Right lobe of liver (tissue), 6 donors: Measurements from ENCODE around the gene ICA1. TPM values are rescaled to one million over a fixed set of nuclear protein-coding genes. Genes with fewer than 3 reads are reported as not detected.

Experiments used
- ATAC-seq, 4 donors: fragments of 200-7000 bp; cut with Tn5 transposase; one replicate each; pipeline ENCODE4 v1.9.1; 2020; ENCODE audit warnings: mild to moderate bottlenecking in 4 of 4, moderate library complexity in 4 of 4
- DNase-seq, 3 donors: peaks; one replicate each; pipeline ENCODE4 v3.0.0-alpha.2; 2020
- H3K27ac ChIP-seq, 3 donors: fragments of 200-600 bp; one replicate each; pipeline ENCODE4 v1.8.0; 2022
- H3K27me3 ChIP-seq, 2 donors: fragments of 200-600 bp; one replicate each; pipeline ENCODE4 v1.8.0; 2022
- H3K36me3 ChIP-seq, 4 donors: fragments of 200-600 bp; sonication (generic) in 1 of 4; one replicate each; pipeline versions ENCODE4 v1.5.1 to v1.8.0; 2017 to 2022; ENCODE audit warnings: control low read depth in 1 of 4
- H3K4me1 ChIP-seq, 4 donors: fragments of 200-600 bp; sonication (generic) in 1 of 4; one replicate each; pipeline versions ENCODE4 v1.5.1 to v1.8.0; 2017 to 2022; ENCODE audit warnings: control low read depth in 1 of 4
- H3K4me3 ChIP-seq, 3 donors: fragments of 200-600 bp; one replicate each; pipeline ENCODE4 v1.8.0; 2022
- H3K9me3 ChIP-seq, 4 donors: fragments of 200-600 bp; sonication (generic) in 1 of 4; one replicate each; pipeline versions ENCODE4 v1.5.1 to v1.8.0; 2017 to 2022; ENCODE audit warnings: control low read depth in 1 of 4
- POLR2A ChIP-seq: fragments of 450-650 bp; IDR thresholded peaks from one replicate; pipeline ENCODE4 v1.6.1; 2017; ENCODE audit warnings: antibody characterized with exemption, mild to moderate bottlenecking
- whole genome bisulfite sequencing: methylation state at CpG from one replicate; pipeline ENCODE4 v1.1.6; 2018; ENCODE audit warnings: low coverage, low lambda C conversion rate; ENCODE audit not compliant: insufficient coverage; ENCODE audit errors: missing lambda C conversion rate; 5-methylcytosine and 5-hydroxymethylcytosine counted together
- intact Hi-C, 2 donors: fragments of 100-400 bp; cut with DNase I; formaldehyde crosslinking; loops; one replicate each; pipeline versions ENCODE4 v1.11.2 to v1.14.1; 2022
- total RNA-seq, 6 experiments: library from RNA; depleted of rRNA in 2 of 6; stranded (reverse); fragments of >200 nt in 2 of 6; fragmentation: NEBNext Ultra II Directional in 3 of 6; extraction: Animal tissue kit (Norgen Biotek cat#: 25700) in 3 of 6; gene quantifications; one replicate each; pipeline versions ENCODE4 v1.1.0 to v1.2.4, GENCODE V29; 2016 to 2023
- TF ChIP-seq, protein P1 (sequence below), 4 donors: fragments of 200-600 bp in 3 of 4; fragments of 450-650 bp in 1 of 4; IDR thresholded peaks; one replicate each; pipeline versions ENCODE4 v1.5.1 to v1.8.0; 2016 to 2022; ENCODE audit warnings: antibody characterized with exemption in 4 of 4, mild to moderate bottlenecking in 2 of 4
- donor health status: DM: no; HTN: yes; CAD: no.
- donor health status: DM: no; HTN: no; CAD: no.
- donor health status: DM: no; HTN: no; CAD: no.
- donor health status: DM: no; HTN: yes; CAD: no.
- donor health status: DM: no; HTN: yes; CAD: no.

ICA1 gene
- total RNA-seq, 6 experiments from 2014 or later = 0.95 to 15.0 (median 7.3) TPM

GRCh38 chr7:8136051-8136730 lies 125.8 kb downstream of the ICA1 start:
- no peak for DNase-seq
- intact Hi-C loops = no loop called here
- ATAC-seq = no peak
- no peaks in the 10 kb centered on the region for H3K9me3 ChIP-seq
- H3K4me3 ChIP-seq = no peak overlapping the region
- no peak overlapping the region for H3K27ac ChIP-seq
- TF ChIP-seq, protein P1, sequence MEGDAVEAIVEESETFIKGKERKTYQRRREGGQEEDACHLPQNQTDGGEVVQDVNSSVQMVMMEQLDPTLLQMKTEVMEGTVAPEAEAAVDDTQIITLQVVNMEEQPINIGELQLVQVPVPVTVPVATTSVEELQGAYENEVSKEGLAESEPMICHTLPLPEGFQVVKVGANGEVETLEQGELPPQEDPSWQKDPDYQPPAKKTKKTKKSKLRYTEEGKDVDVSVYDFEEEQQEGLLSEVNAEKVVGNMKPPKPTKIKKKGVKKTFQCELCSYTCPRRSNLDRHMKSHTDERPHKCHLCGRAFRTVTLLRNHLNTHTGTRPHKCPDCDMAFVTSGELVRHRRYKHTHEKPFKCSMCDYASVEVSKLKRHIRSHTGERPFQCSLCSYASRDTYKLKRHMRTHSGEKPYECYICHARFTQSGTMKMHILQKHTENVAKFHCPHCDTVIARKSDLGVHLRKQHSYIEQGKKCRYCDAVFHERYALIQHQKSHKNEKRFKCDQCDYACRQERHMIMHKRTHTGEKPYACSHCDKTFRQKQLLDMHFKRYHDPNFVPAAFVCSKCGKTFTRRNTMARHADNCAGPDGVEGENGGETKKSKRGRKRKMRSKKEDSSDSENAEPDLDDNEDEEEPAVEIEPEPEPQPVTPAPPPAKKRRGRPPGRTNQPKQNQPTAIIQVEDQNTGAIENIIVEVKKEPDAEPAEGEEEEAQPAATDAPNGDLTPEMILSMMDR (IDR thresholded peaks at IDR 0.05) = no peak
- no peak for TF ChIP-seq POLR2A
- WGBS = 66% methylated on average over 7 of the region's 12 CpGs
- peaks cover 0 to 9% (median 0%) of the 10 kb centered on the region in 4 donors for H3K4me1 ChIP-seq
- H3K27me3 ChIP-seq = no peaks in the 10 kb centered on the region
- no peaks in the 10 kb centered on the region for H3K36me3 ChIP-seq

- no peak for ATAC-seq
- H3K36me3 ChIP-seq = no peaks in the 10 kb centered on the region
- intact Hi-C loops = no loop called here
- peaks cover 0 to 2% (median 0%) of the 10 kb centered on the region in 4 donors for H3K4me1 ChIP-seq
- 96% methylated on average over 3 of the region's 3 CpGs for WGBS
- no peak for DNase-seq
- no peak for TF ChIP-seq POLR2A
- TF ChIP-seq, protein P1 (IDR thresholded peaks at IDR 0.05) = no peak
- no peak overlapping the region for H3K4me3 ChIP-seq
- H3K27me3 ChIP-seq = no peaks in the 10 kb centered on the region
- no peak overlapping the region for H3K27ac ChIP-seq
- H3K9me3 ChIP-seq = no peaks in the 10 kb centered on the region
Observed at GRCh38 chr7:8135417-8135816, 126.5 kb downstream of the ICA1 start.

- H3K9me3 ChIP-seq = no peaks in the 10 kb centered on the region
- H3K27ac ChIP-seq = no peak overlapping the region
- ATAC-seq = no peak
- H3K4me1 ChIP-seq = no peaks in the 10 kb centered on the region
- 71% methylated on average over 10 of the region's 10 CpGs for WGBS
- no peak for DNase-seq
- no peaks in the 10 kb centered on the region for H3K27me3 ChIP-seq
- TF ChIP-seq, protein P1 (IDR thresholded peaks at IDR 0.05) = no peak
- TF ChIP-seq POLR2A = no peak
- intact Hi-C loops = no loop called here
- no peaks in the 10 kb centered on the region for H3K36me3 ChIP-seq
- no peak overlapping the region for H3K4me3 ChIP-seq
Observed at GRCh38 chr7:8134089-8134733, 127.8 kb downstream of the ICA1 start.

GRCh38 chr7:8133188-8133848 lies 128.6 kb downstream of the ICA1 start:
- Histone ChIP-seq H3K27ac (no peak overlapping the region), H3K27me3 (no peaks in the 10 kb centered on the region), H3K36me3 (no peaks in the 10 kb centered on the region), H3K4me3 (no peak overlapping the region), H3K4me1 (no peaks in the 10 kb centered on the region), H3K9me3 (no peaks in the 10 kb centered on the region)
- DNase-seq (no peak), ATAC-seq (no peak)
- WGBS = 60% methylated on average over 1 of the region's 2 CpGs
- intact Hi-C loops = no loop called here
- TF ChIP-seq POLR2A = no peak
